Stimulated activated CD4-positive, alpha-beta T cell treated with anti-CD3 and anti-CD28 coated beads, Interleukin-15, amount 100 ng/mL, for 24 hours (primary cell): ENCODE results near the gene POLR3GL.
"Not testable (repeated sequence)": the region's sequence is repeated elsewhere in the genome, so short reads cannot be mapped to it uniquely, and the experiment has no call there.

Experiments
- DNase-seq: peaks from one replicate; pipeline ENCODE4 v3.0.0-alpha.2; 2020

The POLR3GL gene

GRCh38 chr1:145964328-145965118, at the start of gene POLR3GL, which contains the start of gene ANKRD34A:
Gene POLR3GL (plus strand): TSS chr1:145964690. CDS start chr1:145974866, 10,176 bp downstream.
Gene ANKRD34A (minus strand): TSS chr1:145964575. CDS start chr1:145961759, 2,816 bp downstream.
- peak; percentile 96 for DNase-seq

GRCh38 chr1:145916745-145917144, 47.7 kb upstream of the POLR3GL start:
- no peak for DNase-seq

GRCh38 chr1:145917595-145917994, 46.9 kb upstream of the POLR3GL start:
- no peak for DNase-seq

- peak; percentile 94 for DNase-seq
Measured at GRCh38 chr1:145918144-145918991, 46.1 kb upstream of the POLR3GL start, which contains the start of gene PEX11B. Gene PEX11B (minus strand): TSS chr1:145918717. CDS start chr1:145918688, 29 bp downstream.

GRCh38 chr1:145918992-145919939, 45.2 kb upstream of the POLR3GL start:
- peak; percentile 44 for DNase-seq

- DNase-seq: not testable (repeated sequence)
Measured at GRCh38 chr1:145920297-145920696, 44.2 kb upstream of the POLR3GL start.

- DNase-seq: no peak
Measured at GRCh38 chr1:145922266-145922665, 42.2 kb upstream of the POLR3GL start.

- DNase-seq: peak; percentile 72
Measured at GRCh38 chr1:145926686-145927062, 37.8 kb upstream of the POLR3GL start.

- peak; percentile 94 for DNase-seq
Measured at GRCh38 chr1:145927063-145927886, 37.2 kb upstream of the POLR3GL start, which contains the start of gene RBM8A. Gene RBM8A (minus strand): TSS chr1:145927484. CDS start chr1:145927426, 58 bp downstream.

- DNase-seq: peak; percentile 21
Measured at GRCh38 chr1:145927916-145928643, 36.4 kb upstream of the POLR3GL start.

- DNase-seq: not testable (repeated sequence)
Measured at GRCh38 chr1:145932522-145933009, 31.9 kb upstream of the POLR3GL start.

GRCh38 chr1:145935708-145936107, 28.8 kb upstream of the POLR3GL start:
- DNase-seq: no peak

- no peak for DNase-seq
Measured at GRCh38 chr1:145936247-145936646, 28.2 kb upstream of the POLR3GL start.

GRCh38 chr1:145937436-145937835, 27.1 kb upstream of the POLR3GL start:
- DNase-seq: no peak

- DNase-seq: no peak
Measured at GRCh38 chr1:145942405-145942804, 22.1 kb upstream of the POLR3GL start.

- no peak for DNase-seq
Measured at GRCh38 chr1:145942871-145943270, 21.6 kb upstream of the POLR3GL start.

- DNase-seq: no peak
Measured at GRCh38 chr1:145944532-145944931, 20.0 kb upstream of the POLR3GL start.

- no peak for DNase-seq
Measured at GRCh38 chr1:145946477-145946986, 18.0 kb upstream of the POLR3GL start.

GRCh38 chr1:145947551-145947950, 16.9 kb upstream of the POLR3GL start:
- DNase-seq: no peak

GRCh38 chr1:145949219-145949618, 15.3 kb upstream of the POLR3GL start:
- DNase-seq: no peak
